Ishikawa (cell line): ENCODE data around the gene ASB13.

Source experiments
- NFIC ChIP-seq: IDR thresholded peaks from 2 replicates; pipeline ENCODE4 v1.6.1; 2012
- REST ChIP-seq: IDR thresholded peaks from 2 replicates; pipeline ENCODE4 v1.6.1; 2012; ENCODE audit warnings: low read depth, mild to moderate bottlenecking
- TAF1 ChIP-seq: IDR thresholded peaks from 2 replicates; pipeline ENCODE4 v1.6.1; 2012; ENCODE audit warnings: low read depth, mild to moderate bottlenecking
- USF1 ChIP-seq: IDR thresholded peaks from 2 replicates; pipeline ENCODE4 v1.6.1; 2012
- YY1 ChIP-seq: IDR thresholded peaks from 2 replicates; pipeline ENCODE4 v1.6.1; 2012; ENCODE audit warnings: low read depth

- TF ChIP-seq TAF1 (no peak), YY1 (no peak), REST (no peak), USF1 (no peak), NFIC (no peak)
These were observed 25.9 kb downstream of the ASB13 start for GRCh38 chr10:5640501-5640900.
